T follicular helper cell (primary cell): ENCODE results near the gene PCGF1.
A peak's percentile ranks its signal among the peaks of the same experiment; 100 is the strongest.

Experiments used
- DNase-seq: peaks from one replicate; pipeline ENCODE4 v3.0.0-alpha.2; 2020; ENCODE audit warnings: low read depth
- total RNA-seq, 2 experiments: gene quantifications; one replicate each; lab custom pipeline; 2026; lab: John Stamatoyannopoulos, UW

Gene PCGF1
- total RNA-seq, result 17.2 to 18.0 reads per million in 2 experiments

GRCh38 chr2:74507145-74507925 lies at the start of gene PCGF1:
TSS of gene PCGF1 (minus strand) at chr2:74507695. CDS start at chr2:74507668, 27 bp downstream.
- DNase-seq, result peak; percentile 97

- DNase-seq, result no peak
These were observed 49.4 kb upstream of the PCGF1 start for GRCh38 chr2:74556831-74557370.

GRCh38 chr2:74556159-74556558 lies 48.7 kb upstream of the PCGF1 start:
- DNase-seq, result no peak

GRCh38 chr2:74555610-74556103 lies 48.2 kb upstream of the PCGF1 start:
- DNase-seq, result no peak

GRCh38 chr2:74554820-74555531 lies 47.5 kb upstream of the PCGF1 start:
- DNase-seq, result no peak

- DNase-seq, result peak; percentile 70
These were observed 46.7 kb upstream of the PCGF1 start, which contains the start of the genes DOK1 and LOXL3 for GRCh38 chr2:74553892-74554819. TSS of gene DOK1 (plus strand) at chr2:74554720. CDS start at chr2:74554755, 35 bp downstream. TSS of gene LOXL3 (minus strand) at chr2:74553942. CDS start at chr2:74552634, 1,308 bp downstream.

GRCh38 chr2:74552914-74553811 lies 45.7 kb upstream of the PCGF1 start:
- no peak for DNase-seq

GRCh38 chr2:74551942-74552913 lies 44.7 kb upstream of the PCGF1 start:
- DNase-seq, result no peak

GRCh38 chr2:74551530-74551929 lies 44.0 kb upstream of the PCGF1 start:
- DNase-seq, result no peak

- DNase-seq, result no peak
These were observed 42.7 kb upstream of the PCGF1 start for GRCh38 chr2:74550231-74550630.

GRCh38 chr2:74548900-74549826 lies 41.7 kb upstream of the PCGF1 start:
- DNase-seq, result no peak

GRCh38 chr2:74548285-74548899 lies 40.9 kb upstream of the PCGF1 start:
- DNase-seq, result no peak

- no peak for DNase-seq
These were observed 38.5 kb upstream of the PCGF1 start for GRCh38 chr2:74546004-74546403.

- DNase-seq, result no peak
These were observed 37.1 kb upstream of the PCGF1 start for GRCh38 chr2:74544634-74545033.

- DNase-seq, result no peak
These were observed 35.5 kb upstream of the PCGF1 start for GRCh38 chr2:74542978-74543377.

- DNase-seq, result no peak
These were observed 32.8 kb upstream of the PCGF1 start for GRCh38 chr2:74540291-74540690.

- DNase-seq, result no peak
These were observed 31.4 kb upstream of the PCGF1 start for GRCh38 chr2:74538881-74539339.
